NCI-H2227 treated with DMSO at 0.1 percent for 48 hours (cell line): Measurements from ENCODE around the gene ACKR1.

ENCODE experiments used
- DNase-seq: peaks from one replicate; lab custom pipeline; 2025; lab: John Stamatoyannopoulos, UW

The ACKR1 gene

GRCh38 chr1:159222075-159222865, 17.6 kb downstream of the ACKR1 start:
- DNase-seq: no peak

- no peak for DNase-seq
Observed at GRCh38 chr1:159223004-159223403, 18.3 kb downstream of the ACKR1 start.

- DNase-seq: no peak
Observed at GRCh38 chr1:159228554-159228953, 23.9 kb downstream of the ACKR1 start.

GRCh38 chr1:159229260-159229885, 24.7 kb downstream of the ACKR1 start:
- DNase-seq: no peak

- DNase-seq: no peak
Observed at GRCh38 chr1:159229896-159230295, 25.2 kb downstream of the ACKR1 start.

- DNase-seq: no peak
Observed at GRCh38 chr1:159239551-159240220, 35.0 kb downstream of the ACKR1 start.

GRCh38 chr1:159247266-159247665, 42.6 kb downstream of the ACKR1 start:
- no peak for DNase-seq

GRCh38 chr1:159248311-159248710, 43.6 kb downstream of the ACKR1 start:
- no peak for DNase-seq

GRCh38 chr1:159250638-159251216, 46.1 kb downstream of the ACKR1 start:
- no peak for DNase-seq
